HepG2 (cell line): ENCODE measurements around the gene CES2. TPM values are rescaled to one million over a fixed set of nuclear protein-coding genes. Genes with fewer than 3 reads are reported as not detected.

Experiments used
- ATAC-seq: fragments of 200-7000 bp; cut with Tn5 transposase; 3 replicates; pipeline ENCODE4 v1.9.1; 2020; ENCODE audit warnings: mild to moderate bottlenecking, moderate library complexity
- BruUV-seq: library from RNA; stranded (reverse); fragments of 400-500 nt; replicated peaks from 2 replicates; lab custom pipeline; 2021; lab: Mats Ljungman, UMichigan
- CTCF ChIA-PET: fragments of 300-600 bp; formaldehyde crosslinking; extraction: SDS; loops from one replicate; lab custom pipeline; 2021; ENCODE audit warnings: low total read pairs, inconsistent platforms, low intra/inter-chr PET ratio; lab: Yijun Ruan, JAX
- POLR2A ChIA-PET: fragments of 350-600 bp; sonication (Branson Sonifier 250); formaldehyde crosslinking; loops from one replicate; lab custom pipeline; 2020; ENCODE audit warnings: antibody characterized with exemption, inconsistent platforms; lab: Yijun Ruan, JAX
- DNase-seq: peaks from one replicate; pipeline ENCODE4 v3.0.0-alpha.2; 2015; ENCODE audit warnings: low spot score
- FAIRE-seq: peaks from 3 replicates; lab custom pipeline; 2011; peaks lifted over from hg19 to GRCh38; lab: Jason Lieb, UNC
- H2AFZ ChIP-seq: one replicate; pipeline ENCODE4 v1.6.1; 2011; ENCODE audit warnings: low read length, inconsistent platforms
- H3K27ac ChIP-seq: fragments of 300-600 bp; 3 replicates; pipeline ENCODE4 v1.8.0; 2011; ENCODE audit warnings: mixed run types, mild to moderate bottlenecking, mixed read lengths, low read length, inconsistent platforms; ENCODE audit not compliant: insufficient read depth; ENCODE audit errors: extremely low read length
- H3K27me3 ChIP-seq, 2 experiments: fragments of 200-600 bp in 1 of 2; 2 replicates in 1 of 2; 3 replicates in 1 of 2; pipeline versions ENCODE4 v1.6.0 to v1.8.0; 2011; ENCODE audit warnings: low read length in 2 of 2, mild to moderate bottlenecking in 2 of 2, moderate library complexity in 2 of 2, inconsistent platforms in 1 of 2; ENCODE audit not compliant: insufficient read depth in 2 of 2, control insufficient read depth in 1 of 2
- H3K36me3 ChIP-seq, 2 experiments: fragments of 200-600 bp in 1 of 2; replicated peaks in 1 of 2; 2 replicates in 1 of 2; 3 replicates in 1 of 2; pipeline versions ENCODE4 v1.5.1 to v1.8.0; 2011; ENCODE audit warnings: low read length in 2 of 2, inconsistent platforms in 1 of 2; ENCODE audit not compliant: insufficient read depth in 2 of 2, control insufficient read depth in 1 of 2
- H3K4me1 ChIP-seq: 2 replicates; pipeline ENCODE4 v1.5.1; 2012; ENCODE audit warnings: low read length, inconsistent platforms; ENCODE audit not compliant: insufficient read depth
- H3K4me2 ChIP-seq: 2 replicates; pipeline ENCODE4 v1.6.0; 2011; ENCODE audit warnings: low read depth, low read length, inconsistent platforms
- H3K4me3 ChIP-seq, 3 experiments: fragments of 200-600 bp in 1 of 3; sonication (generic), shearing (Covaris generic) in 1 of 3; replicated peaks in 1 of 3; 2 replicates each; pipeline ENCODE4 v1.5.1; 2011 to 2016; ENCODE audit warnings: low read length in 3 of 3, inconsistent platforms in 2 of 3, low read depth in 2 of 3, mild to moderate bottlenecking in 2 of 3, control low read depth in 1 of 3, mixed read lengths in 1 of 3; ENCODE audit not compliant: insufficient read depth in 1 of 3
- H3K79me2 ChIP-seq: one replicate; pipeline ENCODE4 v1.6.1; 2011; ENCODE audit warnings: low read length, inconsistent platforms; ENCODE audit not compliant: insufficient read depth
- H3K9ac ChIP-seq: 2 replicates; pipeline ENCODE4 v1.6.0; 2011; ENCODE audit warnings: mild to moderate bottlenecking, low read depth, low read length, inconsistent platforms; ENCODE audit not compliant: insufficient read depth
- H3K9me3 ChIP-seq: 2 replicates; pipeline ENCODE4 v1.5.1; 2012; ENCODE audit warnings: mild to moderate bottlenecking, low read length
- H4K20me1 ChIP-seq: 2 replicates; pipeline ENCODE4 v1.6.0; 2011; ENCODE audit warnings: inconsistent platforms, mild to moderate bottlenecking, low read length, moderate library complexity; ENCODE audit not compliant: insufficient read depth
- AGO1 ChIP-seq: fragments of 200-400 bp; formaldehyde crosslinking; IDR thresholded peaks from 2 replicates; pipeline ENCODE4 v1.6.1; 2017; ENCODE audit warnings: mild to moderate bottlenecking, low read depth, low read length, moderate library complexity; ENCODE audit not compliant: poor library complexity, severe bottlenecking
- ARHGAP35 ChIP-seq: sonication (generic); formaldehyde crosslinking; IDR thresholded peaks from 2 replicates; pipeline ENCODE4 v1.9.0; 2022; ENCODE audit warnings: mild to moderate bottlenecking, inconsistent platforms, moderate library complexity, missing genetic modification reagents, borderline replicate concordance
- SAP130 ChIP-seq: IDR thresholded peaks from 2 replicates; pipeline ENCODE4 v1.6.1; 2016; ENCODE audit warnings: low read depth
- ZNF430 ChIP-seq: sonication (generic); formaldehyde crosslinking; IDR thresholded peaks from 2 replicates; pipeline ENCODE4 v1.9.0; 2021; ENCODE audit warnings: mild to moderate bottlenecking, missing genetic modification reagents
- ZNF549 ChIP-seq: sonication (generic); formaldehyde crosslinking; IDR thresholded peaks from 2 replicates; pipeline ENCODE4 v1.5.0; 2020; ENCODE audit warnings: missing genetic modification reagents
- WGBS: methylation state at CpG from one replicate; pipeline ENCODE4 v1.1.6; 2017; ENCODE audit warnings: low lambda C conversion rate; 5-methylcytosine and 5-hydroxymethylcytosine counted together
- in situ Hi-C: cut with HindIII; loops from 2 replicates; pipeline ENCODE4 v1.10.0; 2017; ENCODE audit warnings: low pct_unique_long_range_greater_than_20kb; ENCODE audit not compliant: extremely low pct_ligation_motif_present
- intact Hi-C: fragments of 100-400 bp; cut with micrococcal nuclease; formaldehyde crosslinking; loops from one replicate; pipeline ENCODE4 v1.10.0; 2022; ENCODE audit not compliant: unreplicated experiment
- polyA plus RNA-seq, 8 experiments: library from polyadenylated mRNA; depleted of rRNA in 3 of 8; stranded (reverse) in 7 of 8; unstranded in 1 of 8; fragments of >200 nt; fragmentation: Illumina TruSeq in 4 of 8; extraction: Trizol in 4 of 8; gene quantifications; 2 replicates each; pipeline versions ENCODE4 v1.2.1 to v1.2.3, GENCODE V29; 2011 to 2016; ENCODE audit warnings: low read depth in 4 of 8, missing spikeins in 1 of 8, mixed read lengths in 1 of 8; ENCODE audit not compliant: insufficient read depth in 1 of 8
- total RNA-seq, 5 experiments: library from RNA; depleted of rRNA; stranded (reverse); fragments of >200 nt; fragmentation: Illumina TruSeq; extraction: Trizol; gene quantifications; 2 replicates each; pipeline ENCODE4 v1.2.3, GENCODE V29; 2016; ENCODE audit warnings: low read depth in 1 of 5
- TF ChIP-seq, protein P1 (sequence below): sonication (generic); formaldehyde crosslinking; IDR thresholded peaks from 2 replicates; pipeline ENCODE4 v1.4.0; 2020; ENCODE audit warnings: mild to moderate bottlenecking, missing genetic modification reagents
- TF ChIP-seq, protein P2 (sequence below): sonication (generic); formaldehyde crosslinking; IDR thresholded peaks from 2 replicates; pipeline ENCODE4 v1.4.0; 2020; ENCODE audit warnings: missing genetic modification reagents, low read depth, mild to moderate bottlenecking, borderline replicate concordance
- TF ChIP-seq, protein P3 (sequence below): sonication (generic); formaldehyde crosslinking; IDR thresholded peaks from 2 replicates; pipeline ENCODE4 v1.4.0; 2020; ENCODE audit warnings: missing genetic modification reagents, borderline replicate concordance

Gene CES2
- total and polyA plus RNA-seq, 2 of the 13 experiments (the other 11 are each of a cell fraction or from before 2014, with no cell fraction given): 50.6 to 63.8 TPM

- no TSS peak for BruUV-seq
- CTCF ChIA-PET: interaction anchor here (0.8 to 3.5 kb wide), 8 partner anchors 16 to 208 kb away, joined by 3 to 28 read pairs (median 10); partner anchors contain the start of genes CES3, FBXL8, MATCAP1 and TRADD
Observed at GRCh38 chr16:66976746-66977145, 41.4 kb downstream of the CES2 start.

More at GRCh38 chr16:66976746-66977145, 41.4 kb downstream of the CES2 start:
- WGBS: 14% methylated on average over 13 of the region's 13 CpGs
- intact Hi-C loops (loop anchor here (1.0 to 2.0 kb wide), 7 partner anchors 22 to 209 kb away; partner anchors contain the start of gene NOL3), in situ Hi-C loops (loop anchor here (5.0 kb wide), 3 partner anchors 36 to 211 kb away; partner anchors contain the start of genes FBXL8 and TRADD)
- Histone ChIP-seq H3K27me3 (peaks cover 2 to 11% of the 10 kb centered on the region in 2 experiments; a peak in 3 of 5 replicates), H3K27ac (no peak overlapping the region), H3K79me2 (no peaks in the 10 kb centered on the region), H3K4me1 (peaks cover 66% of the 10 kb centered on the region), H3K36me3 (no peaks in the 10 kb centered on the region), H2AFZ (no peak overlapping the region), H3K9ac (no peak overlapping the region), H3K9me3 (no peaks in the 10 kb centered on the region), H3K4me3 (peak overlapping the region in 1 of 3 experiments; percentile 36; a peak in 1 of 6 replicates), H4K20me1 (no peaks in the 10 kb centered on the region), H3K4me2 (peak overlapping the region; percentile 70)
- DNase-seq (no peak), ATAC-seq (peak; percentile 9), FAIRE-seq (no peak)
- POLR2A ChIA-PET: interaction anchor here (1.4 kb wide), 1 partner anchor 16 kb away, joined by 3 read pairs; the partner anchor contains the start of gene CES3
- TF ChIP-seq, protein P1, sequence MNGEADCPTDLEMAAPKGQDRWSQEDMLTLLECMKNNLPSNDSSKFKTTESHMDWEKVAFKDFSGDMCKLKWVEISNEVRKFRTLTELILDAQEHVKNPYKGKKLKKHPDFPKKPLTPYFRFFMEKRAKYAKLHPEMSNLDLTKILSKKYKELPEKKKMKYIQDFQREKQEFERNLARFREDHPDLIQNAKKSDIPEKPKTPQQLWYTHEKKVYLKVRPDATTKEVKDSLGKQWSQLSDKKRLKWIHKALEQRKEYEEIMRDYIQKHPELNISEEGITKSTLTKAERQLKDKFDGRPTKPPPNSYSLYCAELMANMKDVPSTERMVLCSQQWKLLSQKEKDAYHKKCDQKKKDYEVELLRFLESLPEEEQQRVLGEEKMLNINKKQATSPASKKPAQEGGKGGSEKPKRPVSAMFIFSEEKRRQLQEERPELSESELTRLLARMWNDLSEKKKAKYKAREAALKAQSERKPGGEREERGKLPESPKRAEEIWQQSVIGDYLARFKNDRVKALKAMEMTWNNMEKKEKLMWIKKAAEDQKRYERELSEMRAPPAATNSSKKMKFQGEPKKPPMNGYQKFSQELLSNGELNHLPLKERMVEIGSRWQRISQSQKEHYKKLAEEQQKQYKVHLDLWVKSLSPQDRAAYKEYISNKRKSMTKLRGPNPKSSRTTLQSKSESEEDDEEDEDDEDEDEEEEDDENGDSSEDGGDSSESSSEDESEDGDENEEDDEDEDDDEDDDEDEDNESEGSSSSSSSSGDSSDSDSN (CRISPR knock-in tag): 0 out of 2 replicates have a peak, but pooled peaks have one; percentile 18
- no peak for TF ChIP-seq ARHGAP35 (CRISPR knock-in tag)
- no peak for TF ChIP-seq ZNF549 (CRISPR knock-in tag)
- TF ChIP-seq ZNF430: 0 out of 2 replicates have a peak, but pooled peaks have one; percentile 9
- TF ChIP-seq, protein P2, sequence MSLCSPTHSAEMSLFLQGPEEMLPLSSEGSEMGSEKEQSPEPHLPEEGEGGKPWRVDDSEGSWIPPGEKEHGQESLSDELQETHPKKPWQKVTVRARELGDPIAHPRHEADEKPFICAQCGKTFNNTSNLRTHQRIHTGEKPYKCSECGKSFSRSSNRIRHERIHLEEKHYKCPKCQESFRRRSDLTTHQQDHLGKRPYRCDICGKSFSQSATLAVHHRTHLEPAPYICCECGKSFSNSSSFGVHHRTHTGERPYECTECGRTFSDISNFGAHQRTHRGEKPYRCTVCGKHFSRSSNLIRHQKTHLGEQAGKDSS (CRISPR knock-in tag): no peak
- TF ChIP-seq, protein P3, sequence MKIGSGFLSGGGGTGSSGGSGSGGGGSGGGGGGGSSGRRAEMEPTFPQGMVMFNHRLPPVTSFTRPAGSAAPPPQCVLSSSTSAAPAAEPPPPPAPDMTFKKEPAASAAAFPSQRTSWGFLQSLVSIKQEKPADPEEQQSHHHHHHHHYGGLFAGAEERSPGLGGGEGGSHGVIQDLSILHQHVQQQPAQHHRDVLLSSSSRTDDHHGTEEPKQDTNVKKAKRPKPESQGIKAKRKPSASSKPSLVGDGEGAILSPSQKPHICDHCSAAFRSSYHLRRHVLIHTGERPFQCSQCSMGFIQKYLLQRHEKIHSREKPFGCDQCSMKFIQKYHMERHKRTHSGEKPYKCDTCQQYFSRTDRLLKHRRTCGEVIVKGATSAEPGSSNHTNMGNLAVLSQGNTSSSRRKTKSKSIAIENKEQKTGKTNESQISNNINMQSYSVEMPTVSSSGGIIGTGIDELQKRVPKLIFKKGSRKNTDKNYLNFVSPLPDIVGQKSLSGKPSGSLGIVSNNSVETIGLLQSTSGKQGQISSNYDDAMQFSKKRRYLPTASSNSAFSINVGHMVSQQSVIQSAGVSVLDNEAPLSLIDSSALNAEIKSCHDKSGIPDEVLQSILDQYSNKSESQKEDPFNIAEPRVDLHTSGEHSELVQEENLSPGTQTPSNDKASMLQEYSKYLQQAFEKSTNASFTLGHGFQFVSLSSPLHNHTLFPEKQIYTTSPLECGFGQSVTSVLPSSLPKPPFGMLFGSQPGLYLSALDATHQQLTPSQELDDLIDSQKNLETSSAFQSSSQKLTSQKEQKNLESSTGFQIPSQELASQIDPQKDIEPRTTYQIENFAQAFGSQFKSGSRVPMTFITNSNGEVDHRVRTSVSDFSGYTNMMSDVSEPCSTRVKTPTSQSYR (CRISPR knock-in tag): peak; percentile 69; the same call in 1 of the 2 replicates
- TF ChIP-seq AGO1: peak; percentile 18
- TF ChIP-seq SAP130 (CRISPR knock-in tag): 0 out of 2 replicates have a peak, but pooled peaks have one; percentile 34
